ENCODE measurements around the gene TDO2.

TDO2 gene

DNA sequence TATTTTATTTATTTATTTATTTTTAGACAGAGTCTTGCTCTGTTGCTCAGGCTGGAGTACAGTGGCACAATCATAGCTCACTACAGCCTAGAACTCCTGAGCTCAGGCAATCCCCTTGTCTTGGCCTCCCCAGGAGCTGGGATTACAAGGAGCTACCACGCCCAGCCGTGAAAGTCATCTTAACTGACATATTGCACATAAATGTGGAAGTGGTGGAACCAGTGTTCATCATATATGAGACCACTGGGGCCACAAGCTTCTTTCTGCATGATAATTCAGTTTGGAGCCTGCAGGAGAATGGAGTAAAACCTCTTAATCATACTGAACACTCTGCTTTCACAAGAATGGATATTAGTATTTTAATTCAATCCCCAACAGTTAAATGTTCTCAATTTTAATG lies 62.7 kb downstream of the TDO2 start:
- Histone ChIP-seq H3K4me3 (replicated peaks; ENCODE audit: insufficient read depth, low read length) (no peak overlapping the region), H3K27ac (replicated peaks) (no peak overlapping the region), H3K27me3 (ENCODE audit: insufficient read depth, poor library complexity, severe bottlenecking) (no peaks in the 10 kb centered on the region)
- DNase-seq (ENCODE audit: low read depth in 1 of 2, low spot score in 1 of 2) = no peak
- TF ChIP-seq, protein P1, sequence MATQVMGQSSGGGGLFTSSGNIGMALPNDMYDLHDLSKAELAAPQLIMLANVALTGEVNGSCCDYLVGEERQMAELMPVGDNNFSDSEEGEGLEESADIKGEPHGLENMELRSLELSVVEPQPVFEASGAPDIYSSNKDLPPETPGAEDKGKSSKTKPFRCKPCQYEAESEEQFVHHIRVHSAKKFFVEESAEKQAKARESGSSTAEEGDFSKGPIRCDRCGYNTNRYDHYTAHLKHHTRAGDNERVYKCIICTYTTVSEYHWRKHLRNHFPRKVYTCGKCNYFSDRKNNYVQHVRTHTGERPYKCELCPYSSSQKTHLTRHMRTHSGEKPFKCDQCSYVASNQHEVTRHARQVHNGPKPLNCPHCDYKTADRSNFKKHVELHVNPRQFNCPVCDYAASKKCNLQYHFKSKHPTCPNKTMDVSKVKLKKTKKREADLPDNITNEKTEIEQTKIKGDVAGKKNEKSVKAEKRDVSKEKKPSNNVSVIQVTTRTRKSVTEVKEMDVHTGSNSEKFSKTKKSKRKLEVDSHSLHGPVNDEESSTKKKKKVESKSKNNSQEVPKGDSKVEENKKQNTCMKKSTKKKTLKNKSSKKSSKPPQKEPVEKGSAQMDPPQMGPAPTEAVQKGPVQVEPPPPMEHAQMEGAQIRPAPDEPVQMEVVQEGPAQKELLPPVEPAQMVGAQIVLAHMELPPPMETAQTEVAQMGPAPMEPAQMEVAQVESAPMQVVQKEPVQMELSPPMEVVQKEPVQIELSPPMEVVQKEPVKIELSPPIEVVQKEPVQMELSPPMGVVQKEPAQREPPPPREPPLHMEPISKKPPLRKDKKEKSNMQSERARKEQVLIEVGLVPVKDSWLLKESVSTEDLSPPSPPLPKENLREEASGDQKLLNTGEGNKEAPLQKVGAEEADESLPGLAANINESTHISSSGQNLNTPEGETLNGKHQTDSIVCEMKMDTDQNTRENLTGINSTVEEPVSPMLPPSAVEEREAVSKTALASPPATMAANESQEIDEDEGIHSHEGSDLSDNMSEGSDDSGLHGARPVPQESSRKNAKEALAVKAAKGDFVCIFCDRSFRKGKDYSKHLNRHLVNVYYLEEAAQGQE (IDR thresholded peaks at IDR 0.05; ENCODE audit: insufficient replicate concordance, low read depth) = no peak
- no peak for TF ChIP-seq SPI1 (IDR thresholded peaks at IDR 0.05; ENCODE audit: borderline replicate concordance, low read depth)

DNA sequence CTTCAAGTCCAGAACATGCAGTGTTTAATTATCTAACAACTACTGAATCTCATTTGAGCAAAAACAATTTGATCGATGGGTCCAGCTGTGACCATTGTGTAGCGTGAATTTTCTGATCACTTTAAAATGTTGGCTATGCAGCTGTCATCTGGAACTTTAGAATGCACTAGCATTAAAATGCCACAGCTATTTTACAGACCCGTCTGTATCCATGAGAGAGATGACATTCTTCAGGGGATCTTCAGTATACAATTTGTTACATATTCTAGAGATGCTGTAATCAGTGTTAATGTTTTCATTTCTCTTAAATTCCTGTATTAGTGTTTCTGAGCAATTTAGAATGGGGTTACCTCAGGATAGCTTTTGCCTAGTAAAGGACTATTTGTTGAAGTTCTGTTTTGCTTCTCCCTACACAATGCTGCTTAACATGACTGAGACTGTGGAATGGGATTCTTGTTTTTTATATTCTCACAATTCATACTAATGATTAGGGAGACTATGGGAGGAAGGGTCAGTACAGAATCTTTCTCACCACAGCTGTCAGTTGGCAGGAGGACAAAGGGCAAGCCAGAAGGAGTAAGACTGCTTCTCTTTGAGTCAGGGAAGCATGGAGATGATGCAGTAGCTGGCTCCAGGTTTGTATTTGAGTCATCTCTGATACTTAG lies 63.4 kb downstream of the TDO2 start:
- H3K4me3 ChIP-seq (replicated peaks; ENCODE audit: insufficient read depth, low read length) = no peak overlapping the region
- TF ChIP-seq, protein P1 (IDR thresholded peaks at IDR 0.05; ENCODE audit: insufficient replicate concordance, low read depth) = no peak
- no peak for TF ChIP-seq GABPA (IDR thresholded peaks at IDR 0.05; ENCODE audit: low read depth)
- TF ChIP-seq POLR2AphosphoS5 (IDR thresholded peaks at IDR 0.05; ENCODE audit: low read depth) = no peak
- TF ChIP-seq SPI1 (IDR thresholded peaks at IDR 0.05; ENCODE audit: borderline replicate concordance, low read depth) = no peak
- TF ChIP-seq, protein P2, sequence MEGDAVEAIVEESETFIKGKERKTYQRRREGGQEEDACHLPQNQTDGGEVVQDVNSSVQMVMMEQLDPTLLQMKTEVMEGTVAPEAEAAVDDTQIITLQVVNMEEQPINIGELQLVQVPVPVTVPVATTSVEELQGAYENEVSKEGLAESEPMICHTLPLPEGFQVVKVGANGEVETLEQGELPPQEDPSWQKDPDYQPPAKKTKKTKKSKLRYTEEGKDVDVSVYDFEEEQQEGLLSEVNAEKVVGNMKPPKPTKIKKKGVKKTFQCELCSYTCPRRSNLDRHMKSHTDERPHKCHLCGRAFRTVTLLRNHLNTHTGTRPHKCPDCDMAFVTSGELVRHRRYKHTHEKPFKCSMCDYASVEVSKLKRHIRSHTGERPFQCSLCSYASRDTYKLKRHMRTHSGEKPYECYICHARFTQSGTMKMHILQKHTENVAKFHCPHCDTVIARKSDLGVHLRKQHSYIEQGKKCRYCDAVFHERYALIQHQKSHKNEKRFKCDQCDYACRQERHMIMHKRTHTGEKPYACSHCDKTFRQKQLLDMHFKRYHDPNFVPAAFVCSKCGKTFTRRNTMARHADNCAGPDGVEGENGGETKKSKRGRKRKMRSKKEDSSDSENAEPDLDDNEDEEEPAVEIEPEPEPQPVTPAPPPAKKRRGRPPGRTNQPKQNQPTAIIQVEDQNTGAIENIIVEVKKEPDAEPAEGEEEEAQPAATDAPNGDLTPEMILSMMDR (IDR thresholded peaks at IDR 0.05; ENCODE audit: insufficient read depth, low read length) = no peak
- H3K27me3 ChIP-seq (ENCODE audit: insufficient read depth, poor library complexity, severe bottlenecking) = no peaks in the 10 kb centered on the region
- H3K27ac ChIP-seq (replicated peaks) = no peak overlapping the region
- no peak for DNase-seq (ENCODE audit: low read depth in 1 of 2, low spot score in 1 of 2)

Measured in HL-60 (cell line).